Chondrocyte (in vitro differentiated cells): ENCODE data around the gene C19orf12. TPM values are rescaled to one million over a fixed set of nuclear protein-coding genes. Genes with fewer than 3 reads are reported as not detected.
"Not testable (repeated sequence)": the region's sequence is repeated elsewhere in the genome, so short reads cannot be mapped to it uniquely, and the experiment has no call there.

Source experiments
- DNase-seq: peaks from one replicate; pipeline ENCODE4 v3.0.0; 2021; ENCODE audit warnings: mixed read lengths, low spot score
- H3K27ac Mint-ChIP-seq: one replicate; pipeline ENCODE4 v1.8.0; 2021; ENCODE audit warnings: mild to moderate bottlenecking, moderate library complexity, mixed read lengths; ENCODE audit not compliant: unreplicated experiment
- H3K27me3 Mint-ChIP-seq: 2 replicates; pipeline ENCODE4 v1.8.0; 2021; ENCODE audit warnings: low read depth, mixed read lengths
- H3K36me3 Mint-ChIP-seq: 2 replicates; pipeline ENCODE4 v1.8.0; 2021; ENCODE audit warnings: low read depth, mixed read lengths
- H3K4me1 Mint-ChIP-seq: 2 replicates; pipeline ENCODE4 v1.8.0; 2021; ENCODE audit warnings: low read depth, mild to moderate bottlenecking, mixed read lengths
- H3K4me3 Mint-ChIP-seq: one replicate; pipeline ENCODE4 v1.8.0; 2021; ENCODE audit warnings: mild to moderate bottlenecking, moderate library complexity, mixed read lengths; ENCODE audit not compliant: unreplicated experiment
- H3K9me3 Mint-ChIP-seq: 2 replicates; pipeline ENCODE4 v1.8.0; 2021; ENCODE audit warnings: low read depth, mixed read lengths
- total RNA-seq: library from RNA; stranded (reverse); gene quantifications from 3 replicates; pipeline ENCODE4 v1.2.1, GENCODE V29; 2021
- TF ChIP-seq, protein P1 (sequence below): fragments of 200-600 bp; sonication (generic); IDR thresholded peaks from 2 replicates; pipeline ENCODE4 v1.5.0; 2021; ENCODE audit warnings: antibody characterized with exemption, mild to moderate bottlenecking, moderate library complexity

C19orf12 gene
- total RNA-seq, 1 donor from 2014 or later: 46.4 TPM

DNA sequence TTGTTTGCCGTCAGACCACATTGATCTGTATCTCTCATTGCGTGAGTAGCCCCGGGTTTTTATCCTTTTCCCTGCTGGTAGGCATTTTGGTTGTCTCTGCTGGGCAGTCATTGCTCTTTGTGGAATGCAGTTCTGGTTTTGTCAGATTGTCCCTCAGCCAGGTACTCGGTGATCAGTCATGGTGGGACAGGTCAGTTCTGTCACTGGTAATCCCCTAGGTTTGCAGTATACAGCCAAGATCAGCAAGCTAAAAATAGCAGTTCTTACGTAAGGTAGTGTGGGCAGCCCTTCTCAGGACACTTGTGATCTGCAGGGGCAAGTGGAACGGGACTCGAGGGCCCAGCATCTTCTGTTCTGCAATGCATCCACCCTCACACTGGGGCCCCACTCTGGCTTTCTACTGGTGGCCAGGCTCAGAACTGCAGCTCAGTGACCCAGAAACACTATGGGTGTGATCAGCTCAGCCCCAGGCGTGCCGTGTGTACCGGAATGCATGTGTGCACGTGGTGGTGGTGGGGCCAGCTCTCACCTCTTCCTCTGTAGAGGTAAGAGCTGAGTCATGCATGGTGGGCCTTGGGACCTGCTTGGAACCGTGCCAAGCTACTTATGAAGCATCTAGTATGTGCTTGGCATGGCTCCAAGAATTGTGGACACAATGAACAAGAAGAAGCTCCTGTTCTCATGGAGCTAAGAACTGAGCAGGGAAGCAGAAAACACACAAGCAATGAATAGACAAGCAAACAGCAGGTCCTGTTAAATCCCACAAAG is 43.5 kb downstream of the C19orf12 start:
- H3K27ac Mint-ChIP-seq: peak overlapping the region; percentile 37
- TF ChIP-seq, protein P1, sequence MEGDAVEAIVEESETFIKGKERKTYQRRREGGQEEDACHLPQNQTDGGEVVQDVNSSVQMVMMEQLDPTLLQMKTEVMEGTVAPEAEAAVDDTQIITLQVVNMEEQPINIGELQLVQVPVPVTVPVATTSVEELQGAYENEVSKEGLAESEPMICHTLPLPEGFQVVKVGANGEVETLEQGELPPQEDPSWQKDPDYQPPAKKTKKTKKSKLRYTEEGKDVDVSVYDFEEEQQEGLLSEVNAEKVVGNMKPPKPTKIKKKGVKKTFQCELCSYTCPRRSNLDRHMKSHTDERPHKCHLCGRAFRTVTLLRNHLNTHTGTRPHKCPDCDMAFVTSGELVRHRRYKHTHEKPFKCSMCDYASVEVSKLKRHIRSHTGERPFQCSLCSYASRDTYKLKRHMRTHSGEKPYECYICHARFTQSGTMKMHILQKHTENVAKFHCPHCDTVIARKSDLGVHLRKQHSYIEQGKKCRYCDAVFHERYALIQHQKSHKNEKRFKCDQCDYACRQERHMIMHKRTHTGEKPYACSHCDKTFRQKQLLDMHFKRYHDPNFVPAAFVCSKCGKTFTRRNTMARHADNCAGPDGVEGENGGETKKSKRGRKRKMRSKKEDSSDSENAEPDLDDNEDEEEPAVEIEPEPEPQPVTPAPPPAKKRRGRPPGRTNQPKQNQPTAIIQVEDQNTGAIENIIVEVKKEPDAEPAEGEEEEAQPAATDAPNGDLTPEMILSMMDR: peak; percentile 33
- peaks cover 48% of the 10 kb centered on the region for H3K4me1 Mint-ChIP-seq
- H3K36me3 Mint-ChIP-seq: peaks cover 16% of the 10 kb centered on the region
- peak overlapping the region; percentile 6 for H3K4me3 Mint-ChIP-seq
- H3K27me3 Mint-ChIP-seq: no peaks in the 10 kb centered on the region
- DNase-seq: no peak
- H3K9me3 Mint-ChIP-seq: no peaks in the 10 kb centered on the region

DNA sequence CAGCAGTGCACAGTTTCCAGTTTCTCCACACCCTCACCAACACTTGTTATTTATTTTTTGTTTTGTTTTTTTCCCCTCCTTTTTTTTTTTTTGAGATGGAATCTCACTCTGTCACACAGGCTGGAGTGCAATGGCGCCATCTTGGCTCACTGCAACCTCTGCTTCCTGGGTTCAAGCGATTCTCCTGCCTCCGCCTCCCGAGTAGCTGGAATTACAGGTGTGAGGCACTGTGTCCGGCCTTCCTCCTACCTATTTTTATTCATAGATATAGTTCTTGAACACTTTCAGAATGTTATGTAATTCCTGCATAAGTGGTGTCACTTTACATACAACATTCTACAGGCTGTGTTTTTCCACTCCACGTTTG is 44.1 kb downstream of the C19orf12 start:
- H3K36me3 Mint-ChIP-seq: peaks cover 15% of the 10 kb centered on the region
- H3K4me1 Mint-ChIP-seq: peaks cover 50% of the 10 kb centered on the region
- not testable (repeated sequence) for H3K27me3 Mint-ChIP-seq, DNase-seq, H3K9me3 Mint-ChIP-seq, H3K4me3 Mint-ChIP-seq
- peak overlapping the region; percentile 45 for H3K27ac Mint-ChIP-seq

DNA sequence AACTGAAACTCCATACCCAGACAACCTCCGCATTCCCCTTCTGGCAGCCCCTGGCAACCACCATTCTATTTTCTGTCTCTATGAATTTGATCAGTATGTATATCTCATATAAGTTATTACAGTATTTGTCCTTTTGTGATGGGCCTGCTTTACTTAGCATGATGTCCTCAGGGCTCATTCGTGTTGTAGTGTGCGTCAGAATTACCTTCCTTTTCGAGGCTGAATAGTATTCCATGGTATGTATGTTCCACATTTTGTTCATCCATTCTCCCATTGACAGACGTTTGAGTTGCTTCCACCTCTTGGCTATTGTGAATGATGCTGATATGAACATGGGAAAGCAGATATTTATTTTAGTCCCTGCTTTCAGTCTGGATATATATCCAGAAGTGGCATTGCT is 44.8 kb downstream of the C19orf12 start:
- no peak overlapping the region for H3K4me3 Mint-ChIP-seq
- DNase-seq: no peak
- no peaks in the 10 kb centered on the region for H3K27me3 Mint-ChIP-seq
- no peaks in the 10 kb centered on the region for H3K9me3 Mint-ChIP-seq
- TF ChIP-seq, protein P1: no peak
- H3K4me1 Mint-ChIP-seq: peaks cover 50% of the 10 kb centered on the region
- peak overlapping the region; percentile 42 for H3K27ac Mint-ChIP-seq
- peaks cover 14% of the 10 kb centered on the region for H3K36me3 Mint-ChIP-seq

DNA sequence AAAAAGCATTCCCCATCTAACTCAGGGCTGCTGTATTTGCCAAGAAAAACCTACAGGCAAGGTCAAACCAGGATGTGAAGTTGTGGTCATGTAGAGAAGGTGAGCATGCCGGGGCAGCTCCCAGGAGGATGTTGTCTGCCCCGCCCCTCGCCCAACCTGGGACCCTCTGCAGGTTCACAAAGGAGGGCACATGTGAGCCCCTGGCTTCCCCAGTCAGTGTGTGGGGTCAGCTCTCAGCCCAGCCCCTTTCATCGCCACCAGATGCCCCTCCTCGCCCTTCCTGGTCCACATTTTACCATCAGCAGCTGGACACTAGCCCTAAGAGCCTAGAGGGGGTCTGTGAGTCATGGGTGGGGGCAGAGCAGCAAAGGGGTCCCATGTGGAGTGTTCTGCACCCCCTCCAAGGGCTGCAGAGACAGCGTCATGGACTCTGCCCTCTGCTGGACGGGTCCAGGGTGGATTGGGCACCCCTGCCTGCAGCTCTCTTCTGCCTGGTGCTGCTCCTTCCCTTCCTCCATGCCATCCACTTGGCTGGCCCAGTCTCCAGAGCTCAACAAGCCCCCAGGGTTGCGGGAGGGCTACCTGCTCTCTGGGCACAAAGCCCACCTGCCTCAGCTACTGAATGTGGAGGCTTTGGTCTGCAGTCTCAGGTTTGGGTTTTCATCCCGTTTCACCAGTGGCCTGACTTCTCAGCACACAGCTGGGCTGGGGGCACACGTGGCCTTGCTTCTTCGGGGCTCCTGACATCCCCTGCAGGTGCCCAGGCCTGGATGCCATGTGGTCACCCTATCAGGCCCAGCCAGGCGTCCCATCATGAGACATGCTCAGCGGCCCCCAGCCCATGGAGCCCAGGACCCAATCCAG is 46.1 kb downstream of the C19orf12 start:
- Mint-ChIP-seq H3K4me3 (no peak overlapping the region), H3K27ac (no peak overlapping the region), H3K9me3 (no peaks in the 10 kb centered on the region), H3K4me1 (peaks cover 60% of the 10 kb centered on the region), H3K36me3 (peaks cover 14% of the 10 kb centered on the region), H3K27me3 (no peaks in the 10 kb centered on the region)
- TF ChIP-seq, protein P1: peak; percentile 41
- no peak for DNase-seq

DNA sequence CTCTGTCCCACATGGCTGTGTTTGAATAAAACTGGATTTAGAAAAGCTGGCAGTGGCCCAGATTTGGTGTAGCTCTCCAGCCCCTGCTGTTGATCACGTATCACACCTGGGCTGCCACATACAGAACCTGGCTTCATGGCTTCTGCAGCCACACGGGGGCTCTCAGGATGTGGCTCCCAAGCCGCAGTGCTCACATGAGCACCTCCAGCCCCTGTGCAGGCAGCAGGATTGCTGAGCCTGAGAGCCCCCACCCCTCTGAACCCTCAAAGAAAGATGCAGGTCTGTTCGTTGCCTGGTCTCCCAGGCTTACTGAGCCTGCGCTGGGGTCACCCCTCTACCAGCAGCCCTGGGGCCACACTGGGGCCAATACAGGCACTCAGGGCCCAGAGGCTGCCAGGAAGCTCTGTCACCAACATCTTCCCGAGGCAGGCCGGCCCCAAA is 47.1 kb downstream of the C19orf12 start:
- no peak for DNase-seq
- peaks cover 14% of the 10 kb centered on the region for H3K36me3 Mint-ChIP-seq
- TF ChIP-seq, protein P1: no peak
- peaks cover 68% of the 10 kb centered on the region for H3K4me1 Mint-ChIP-seq
- no peaks in the 10 kb centered on the region for H3K27me3 Mint-ChIP-seq
- H3K27ac Mint-ChIP-seq: peak overlapping the region; percentile 27
- H3K4me3 Mint-ChIP-seq: peak overlapping the region; percentile 22
- H3K9me3 Mint-ChIP-seq: no peaks in the 10 kb centered on the region
